HG02884 (cell line): Measurements from ENCODE around the gene RSKR.
"Not testable (repeated sequence)": the region's sequence is repeated elsewhere in the genome, so short reads cannot be mapped to it uniquely, and the experiment has no call there.

Experiments
- ATAC-seq: cut with Tn5 transposase; IDR thresholded peaks from one replicate; pipeline ENCODE4 v1.9.1; 2021; ENCODE audit warnings: mild to moderate bottlenecking, moderate library complexity; ENCODE audit not compliant: unreplicated experiment

The RSKR gene

GRCh38 chr17:28613931-28614381 is at the start of gene RSKR:
Gene RSKR (minus strand): TSS chr17:28614185. CDS start chr17:28614161, 24 bp downstream.
- ATAC-seq = no peak

- no peak for ATAC-seq
Observed at GRCh38 chr17:28663723-28664122, 49.7 kb upstream of the RSKR start.

GRCh38 chr17:28662527-28662829 is 48.5 kb upstream of the RSKR start:
- no peak for ATAC-seq

- ATAC-seq = peak; percentile 77
Observed at GRCh38 chr17:28661635-28662526, 47.9 kb upstream of the RSKR start, which contains the start of the genes SDF2 and SUPT6H. Gene SDF2 (minus strand): TSS chr17:28661906. CDS start chr17:28661876, 30 bp downstream. Gene SUPT6H (plus strand): TSS chr17:28662205. CDS start chr17:28673402, 11,197 bp downstream.

GRCh38 chr17:28659497-28659881 is 45.5 kb upstream of the RSKR start:
- not testable (repeated sequence) for ATAC-seq

GRCh38 chr17:28658766-28659496 is 44.9 kb upstream of the RSKR start:
- ATAC-seq = not testable (repeated sequence)

GRCh38 chr17:28658342-28658741 is 44.4 kb upstream of the RSKR start:
- ATAC-seq = not testable (repeated sequence)

- no peak for ATAC-seq
Observed at GRCh38 chr17:28657756-28658155, 43.8 kb upstream of the RSKR start.

- no peak for ATAC-seq
Observed at GRCh38 chr17:28655160-28655559, 41.2 kb upstream of the RSKR start.

GRCh38 chr17:28648698-28649097 is 34.7 kb upstream of the RSKR start:
- no peak for ATAC-seq

- no peak for ATAC-seq
Observed at GRCh38 chr17:28646039-28646754, 32.2 kb upstream of the RSKR start.

- no peak for ATAC-seq
Observed at GRCh38 chr17:28645576-28645939, 31.6 kb upstream of the RSKR start.

- ATAC-seq = peak; percentile 82
Observed at GRCh38 chr17:28644787-28645575, 31.0 kb upstream of the RSKR start, which contains the start of gene BLTP2. Gene BLTP2 (minus strand): TSS chr17:28645158. CDS start chr17:28645056, 102 bp downstream.

GRCh38 chr17:28643983-28644786 is 30.2 kb upstream of the RSKR start:
- ATAC-seq = no peak

GRCh38 chr17:28641579-28641978 is 27.6 kb upstream of the RSKR start:
- no peak for ATAC-seq

GRCh38 chr17:28635506-28635905 is 21.5 kb upstream of the RSKR start:
- ATAC-seq = no peak

- no peak for ATAC-seq
Observed at GRCh38 chr17:28634206-28634865, 20.4 kb upstream of the RSKR start.

- no peak for ATAC-seq
Observed at GRCh38 chr17:28626818-28627217, 12.8 kb upstream of the RSKR start.

- no peak for ATAC-seq
Observed at GRCh38 chr17:28624148-28624547, 10.2 kb upstream of the RSKR start.
